Natural killer cell (primary cell): ENCODE data around the gene ARL6IP4. TPM values are rescaled to one million over a fixed set of nuclear protein-coding genes. Genes with fewer than 3 reads are reported as not detected.

Experiments
- ATAC-seq, 3 donors: fragments of 150-1000 bp in 2 of 3; fragments of 200-7000 bp in 1 of 3; cut with Tn5 transposase; 1 replicate in 1 of 3; 2 replicates in 2 of 3; pipeline ENCODE4 v1.10.0; 2021; ENCODE audit warnings: mild to moderate bottlenecking in 2 of 3, moderate library complexity in 2 of 3
- DNase-seq, 2 donors: peaks; one replicate each; pipeline versions ENCODE4 v3.0.0 to v3.0.0-alpha.2; 2013 to 2021; ENCODE audit warnings: mixed read lengths in 1 of 2
- H3K27ac ChIP-seq: one replicate; pipeline ENCODE4 v1.5.1; 2013; ENCODE audit warnings: mild to moderate bottlenecking, low read length
- H3K27me3 ChIP-seq: one replicate; pipeline ENCODE4 v1.6.1; 2013; ENCODE audit warnings: low read length; ENCODE audit not compliant: control insufficient read depth, insufficient read depth
- H3K36me3 ChIP-seq: one replicate; pipeline ENCODE4 v1.6.1; 2013; ENCODE audit warnings: low read length; ENCODE audit not compliant: control insufficient read depth, insufficient read depth
- H3K4me1 ChIP-seq: one replicate; pipeline ENCODE4 v1.6.1; 2013; ENCODE audit warnings: low read length; ENCODE audit not compliant: control insufficient read depth, insufficient read depth
- H3K4me3 ChIP-seq: one replicate; pipeline ENCODE4 v1.5.1; 2013; ENCODE audit warnings: low read length
- H3K9me3 ChIP-seq: one replicate; pipeline ENCODE4 v1.6.1; 2013; ENCODE audit warnings: low read length; ENCODE audit not compliant: control insufficient read depth, insufficient read depth
- H3K27ac Mint-ChIP-seq, 2 donors: one replicate each; pipeline ENCODE4 v1.8.0; 2022; ENCODE audit warnings: mild to moderate bottlenecking in 2 of 2, mixed read lengths in 2 of 2, moderate library complexity in 1 of 2
- H3K27me3 Mint-ChIP-seq, 2 donors: one replicate each; pipeline ENCODE4 v1.8.0; 2022; ENCODE audit warnings: low read depth in 2 of 2, mixed read lengths in 2 of 2
- H3K36me3 Mint-ChIP-seq: one replicate; pipeline ENCODE4 v1.8.0; 2022; ENCODE audit warnings: mixed read lengths
- H3K4me1 Mint-ChIP-seq, 2 donors: one replicate each; pipeline ENCODE4 v1.8.0; 2022; ENCODE audit warnings: mixed read lengths in 2 of 2
- H3K4me3 Mint-ChIP-seq: one replicate; pipeline ENCODE4 v1.8.0; 2022; ENCODE audit warnings: mild to moderate bottlenecking, moderate library complexity, mixed read lengths
- H3K9me3 Mint-ChIP-seq, 2 donors: one replicate each; pipeline ENCODE4 v1.8.0; 2022; ENCODE audit warnings: mixed read lengths in 2 of 2
- CTCF ChIP-seq: fragments of 200-600 bp; IDR thresholded peaks from one replicate; pipeline ENCODE4 v1.8.0; 2022; ENCODE audit warnings: antibody characterized with exemption
- WGBS: methylation state at CpG from one replicate; pipeline ENCODE4 v1.1.7; 2013; ENCODE audit warnings: missing lambda C conversion rate; ENCODE audit not compliant: insufficient coverage; 5-methylcytosine and 5-hydroxymethylcytosine counted together
- intact Hi-C: fragments of 100-400 bp; cut with micrococcal nuclease; formaldehyde crosslinking; loops from one replicate; pipeline ENCODE4 v1.14.2; 2022
- total RNA-seq, 4 donors: library from RNA; stranded (reverse); fragments of 120-200 nt in 1 of 4; gene quantifications; one replicate each; pipeline versions ENCODE4 v1.2.3 to v1.2.4, GENCODE V29; 2013 to 2022

The ARL6IP4 gene
- total RNA-seq, 3 donors from 2014 or later (not counting 1 experiment from before 2014, with no cell fraction given): 97.2 to 136 (median 116) TPM

GRCh38 chr12:122979001-122979907 lies 1.2 kb upstream of the ARL6IP4 start:
- no peak overlapping the region for H3K27ac Mint-ChIP-seq
- H3K4me1 Mint-ChIP-seq: peaks cover 20 to 52% of the 10 kb centered on the region in 2 donors
- H3K4me3 Mint-ChIP-seq: peak overlapping the region; percentile 87
- intact Hi-C loops: loop anchor here (5.0 kb wide), 1 partner anchor 98 kb away; no protein-coding TSS in a partner anchor
- DNase-seq (no peak), ATAC-seq (no peak)
- no peaks in the 10 kb centered on the region for H3K9me3 Mint-ChIP-seq
- Histone ChIP-seq H3K9me3 (no peaks in the 10 kb centered on the region), H3K4me3 (peak overlapping the region; percentile 52), H3K36me3 (peaks cover 9% of the 10 kb centered on the region), H3K27ac (peak overlapping the region; percentile 54), H3K4me1 (peaks cover 67% of the 10 kb centered on the region), H3K27me3 (no peaks in the 10 kb centered on the region)
- TF ChIP-seq CTCF: no peak
- H3K36me3 Mint-ChIP-seq: no peaks in the 10 kb centered on the region
- WGBS: 85% methylated on average over 28 of the region's 28 CpGs
- no peaks in the 10 kb centered on the region for H3K27me3 Mint-ChIP-seq

GRCh38 chr12:122979908-122980182 lies 636 bp upstream of the ARL6IP4 start:
- 6% methylated on average over 7 of the region's 7 CpGs for WGBS
- Mint-ChIP-seq H3K4me1 (peaks cover 25 to 55% of the 10 kb centered on the region in 2 donors), H3K9me3 (no peaks in the 10 kb centered on the region), H3K36me3 (no peaks in the 10 kb centered on the region), H3K27ac (peak overlapping the region; percentile 66 to 86), H3K4me3 (peak overlapping the region; percentile 87), H3K27me3 (no peaks in the 10 kb centered on the region)
- Histone ChIP-seq H3K27ac (peak overlapping the region; percentile 54), H3K36me3 (peaks cover 9% of the 10 kb centered on the region), H3K27me3 (no peaks in the 10 kb centered on the region), H3K9me3 (no peaks in the 10 kb centered on the region), H3K4me3 (peak overlapping the region; percentile 52), H3K4me1 (peaks cover 72% of the 10 kb centered on the region)
- DNase-seq (peak in 1 of 2 donors; percentile 34), ATAC-seq (no peak)
- intact Hi-C loops: loop anchor here (5.0 kb wide), 2 partner anchors 97 to 172 kb away; partner anchors contain the start of gene PITPNM2
- no peak for TF ChIP-seq CTCF

- peak; percentile 28 to 34 (median 30) for ATAC-seq
- peaks cover 28 to 56% of the 10 kb centered on the region in 2 donors for H3K4me1 Mint-ChIP-seq
- Histone ChIP-seq H3K36me3 (peaks cover 9% of the 10 kb centered on the region), H3K4me1 (peaks cover 69% of the 10 kb centered on the region), H3K27me3 (no peaks in the 10 kb centered on the region), H3K27ac (peak overlapping the region; percentile 61), H3K9me3 (no peaks in the 10 kb centered on the region), H3K4me3 (peak overlapping the region; percentile 70)
- H3K4me3 Mint-ChIP-seq: peak overlapping the region; percentile 87
- no peaks in the 10 kb centered on the region for H3K9me3 Mint-ChIP-seq
- TF ChIP-seq CTCF: peak; percentile 4
- intact Hi-C loops: loop anchor here (5.0 kb wide), 1 partner anchor 171 kb away; the partner anchor contains the start of gene PITPNM2
- under 1% methylated on average over 40 of the region's 40 CpGs for WGBS
- DNase-seq: no peak
- no peaks in the 10 kb centered on the region for H3K27me3 Mint-ChIP-seq
- no peaks in the 10 kb centered on the region for H3K36me3 Mint-ChIP-seq
- H3K27ac Mint-ChIP-seq: peak overlapping the region; percentile 64 to 86
Measured at GRCh38 chr12:122981036-122981471, 573 bp downstream of the ARL6IP4 start.
